HEK293 (cell line): ENCODE measurements around the gene SRSF2.

Source experiments
- CTCF ChIA-PET: fragments of 350-600 bp; formaldehyde crosslinking; extraction: SDS; loops from one replicate; lab custom pipeline; 2021; ENCODE audit warnings: antibody characterized with exemption; lab: Yijun Ruan, JAX
- POLR2A ChIA-PET: fragments of 300-600 bp; formaldehyde crosslinking; extraction: SDS; loops from one replicate; lab custom pipeline; 2020; ENCODE audit warnings: antibody characterized with exemption, inconsistent platforms; lab: Yijun Ruan, JAX
- H3K27ac ChIP-seq: fragments of 200-500 bp; sonication (Bioruptor generic); 2 replicates; pipeline ENCODE4 v1.5.1; 2014; ENCODE audit warnings: low read depth, low read length, control low read depth, inconsistent platforms; ENCODE audit errors: extremely low read depth
- H3K36me3 ChIP-seq, 2 experiments: fragments of 200-500 bp in 1 of 2; sonication (Bioruptor generic) in 1 of 2; 1 replicate in 1 of 2; 2 replicates in 1 of 2; pipeline ENCODE4 v1.5.1; 2014 to 2017; ENCODE audit warnings: inconsistent platforms in 2 of 2, low read length in 2 of 2; ENCODE audit not compliant: control insufficient read depth in 2 of 2, insufficient read depth in 1 of 2
- H3K4me1 ChIP-seq: fragments of 200-500 bp; sonication (Bioruptor generic); 2 replicates; pipeline ENCODE4 v1.5.1; 2014; ENCODE audit warnings: mild to moderate bottlenecking, low read length, inconsistent platforms; ENCODE audit not compliant: control insufficient read depth, insufficient read depth
- H3K4me3 ChIP-seq: 2 replicates; pipeline ENCODE4 v1.5.1; 2011; ENCODE audit warnings: low read depth, mild to moderate bottlenecking, control low read depth, low read length, moderate library complexity
- H3K9me3 ChIP-seq: fragments of 200-500 bp; sonication (Bioruptor generic); 2 replicates; pipeline ENCODE4 v1.5.1; 2014; ENCODE audit warnings: low read depth, low read length, inconsistent platforms; ENCODE audit not compliant: control insufficient read depth, insufficient read depth
- KLF1 ChIP-seq: fragments of 450-650 bp; formaldehyde crosslinking; IDR thresholded peaks from 2 replicates; pipeline ENCODE4 v1.5.1; 2016; ENCODE audit warnings: missing biosample characterization, missing genetic modification characterization
- KLF17 ChIP-seq: fragments of 450-650 bp; formaldehyde crosslinking; IDR thresholded peaks from 2 replicates; pipeline ENCODE4 v1.5.1; 2016; ENCODE audit warnings: missing biosample characterization, missing genetic modification characterization
- OVOL3 ChIP-seq: fragments of 450-650 bp; formaldehyde crosslinking; IDR thresholded peaks from 2 replicates; pipeline ENCODE4 v1.5.1; 2016; ENCODE audit warnings: missing biosample characterization, missing genetic modification characterization
- PRDM6 ChIP-seq: fragments of 450-650 bp; formaldehyde crosslinking; IDR thresholded peaks from 2 replicates; pipeline ENCODE4 v1.5.1; 2017; ENCODE audit warnings: missing biosample characterization, missing genetic modification characterization
- REST ChIP-seq: fragments of 450-650 bp; formaldehyde crosslinking; IDR thresholded peaks from 2 replicates; pipeline ENCODE4 v1.5.1; 2016; ENCODE audit warnings: missing biosample characterization, missing genetic modification characterization
- SCRT1 ChIP-seq: fragments of 450-650 bp; formaldehyde crosslinking; IDR thresholded peaks from 2 replicates; pipeline ENCODE4 v1.5.1; 2016; ENCODE audit warnings: missing biosample characterization, missing genetic modification characterization, borderline replicate concordance
- SCRT2 ChIP-seq: fragments of 450-650 bp; formaldehyde crosslinking; IDR thresholded peaks from 2 replicates; pipeline ENCODE4 v1.5.1; 2016; ENCODE audit warnings: missing biosample characterization, missing genetic modification characterization
- ZBTB20 ChIP-seq: fragments of 450-650 bp; formaldehyde crosslinking; IDR thresholded peaks from 2 replicates; pipeline ENCODE4 v1.5.1; 2016; ENCODE audit warnings: missing biosample characterization, missing genetic modification characterization
- ZNF169 ChIP-seq: fragments of 450-650 bp; formaldehyde crosslinking; IDR thresholded peaks from 2 replicates; pipeline ENCODE4 v1.5.1; 2016; ENCODE audit warnings: missing biosample characterization, missing genetic modification characterization
- ZNF426 ChIP-seq: fragments of 450-650 bp; formaldehyde crosslinking; IDR thresholded peaks from 2 replicates; pipeline ENCODE4 v1.5.1; 2017; ENCODE audit warnings: missing biosample characterization, missing genetic modification characterization, mild to moderate bottlenecking, inconsistent platforms, moderate library complexity
- ZNF530 ChIP-seq: fragments of 450-650 bp; formaldehyde crosslinking; IDR thresholded peaks from 2 replicates; pipeline ENCODE4 v1.5.1; 2016; ENCODE audit warnings: low read depth, missing biosample characterization, missing genetic modification characterization
- ZNF558 ChIP-seq: fragments of 450-650 bp; formaldehyde crosslinking; IDR thresholded peaks from 2 replicates; pipeline ENCODE4 v1.5.1; 2016; ENCODE audit warnings: missing biosample characterization, missing genetic modification characterization
- ZNF600 ChIP-seq: fragments of 450-650 bp; formaldehyde crosslinking; IDR thresholded peaks from 2 replicates; pipeline ENCODE4 v1.5.1; 2016; ENCODE audit warnings: missing biosample characterization, missing genetic modification characterization
- ZNF610 ChIP-seq: fragments of 450-650 bp; formaldehyde crosslinking; IDR thresholded peaks from 2 replicates; pipeline ENCODE4 v1.5.1; 2016; ENCODE audit warnings: missing biosample characterization, missing genetic modification characterization, borderline replicate concordance
- ZNF747 ChIP-seq: fragments of 450-650 bp; formaldehyde crosslinking; IDR thresholded peaks from 2 replicates; pipeline ENCODE4 v1.5.1; 2016; ENCODE audit warnings: missing biosample characterization, missing genetic modification characterization
- TF ChIP-seq, protein P1 (sequence below): fragments of 450-650 bp; formaldehyde crosslinking; IDR thresholded peaks from 2 replicates; pipeline ENCODE4 v1.5.1; 2016; ENCODE audit warnings: missing biosample characterization, missing genetic modification characterization
- TF ChIP-seq, protein P2 (sequence below): fragments of 450-650 bp; formaldehyde crosslinking; IDR thresholded peaks from 2 replicates; pipeline ENCODE4 v1.5.1; 2016; ENCODE audit warnings: missing biosample characterization, missing genetic modification characterization
- TF ChIP-seq, protein P3 (sequence below): fragments of 450-650 bp; formaldehyde crosslinking; IDR thresholded peaks from 2 replicates; pipeline ENCODE4 v1.5.1; 2016; ENCODE audit warnings: missing biosample characterization, missing genetic modification characterization, low read depth
- TF ChIP-seq, protein P4 (sequence below): fragments of 450-650 bp; formaldehyde crosslinking; IDR thresholded peaks from 2 replicates; pipeline ENCODE4 v1.5.1; 2017; ENCODE audit warnings: missing biosample characterization, missing genetic modification characterization

Gene SRSF2

GRCh38 chr17:76720941-76721340 lies 16.2 kb downstream of the SRSF2 start:
- POLR2A ChIA-PET, result interaction anchor here (0.5 to 0.7 kb wide), 2 partner anchors 13 to 23 kb away, joined by 3 read pairs; no protein-coding TSS in a partner anchor
- TF ChIP-seq ZNF747 (tag by site-specific recombination) (no peak), ZNF530 (tag by site-specific recombination) (no peak), ZNF558 (no peak), ZNF600 (tag by site-specific recombination) (0 out of 2 replicates have a peak, but pooled peaks have one; percentile 12), SCRT2 (peak; percentile 81), PRDM6 (tag by site-specific recombination) (peak; percentile 37; the same call in 1 of the 2 replicates), SCRT1 (peak; percentile 73; the same call in 1 of the 2 replicates), KLF1 (tag by site-specific recombination) (no peak), OVOL3 (tag by site-specific recombination) (no peak), ZBTB20 (tag by site-specific recombination) (no peak), ZNF426 (tag by site-specific recombination) (no peak)
- TF ChIP-seq, protein P1, sequence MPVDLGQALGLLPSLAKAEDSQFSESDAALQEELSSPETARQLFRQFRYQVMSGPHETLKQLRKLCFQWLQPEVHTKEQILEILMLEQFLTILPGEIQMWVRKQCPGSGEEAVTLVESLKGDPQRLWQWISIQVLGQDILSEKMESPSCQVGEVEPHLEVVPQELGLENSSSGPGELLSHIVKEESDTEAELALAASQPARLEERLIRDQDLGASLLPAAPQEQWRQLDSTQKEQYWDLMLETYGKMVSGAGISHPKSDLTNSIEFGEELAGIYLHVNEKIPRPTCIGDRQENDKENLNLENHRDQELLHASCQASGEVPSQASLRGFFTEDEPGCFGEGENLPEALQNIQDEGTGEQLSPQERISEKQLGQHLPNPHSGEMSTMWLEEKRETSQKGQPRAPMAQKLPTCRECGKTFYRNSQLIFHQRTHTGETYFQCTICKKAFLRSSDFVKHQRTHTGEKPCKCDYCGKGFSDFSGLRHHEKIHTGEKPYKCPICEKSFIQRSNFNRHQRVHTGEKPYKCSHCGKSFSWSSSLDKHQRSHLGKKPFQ, result no peak
- TF ChIP-seq, protein P2, sequence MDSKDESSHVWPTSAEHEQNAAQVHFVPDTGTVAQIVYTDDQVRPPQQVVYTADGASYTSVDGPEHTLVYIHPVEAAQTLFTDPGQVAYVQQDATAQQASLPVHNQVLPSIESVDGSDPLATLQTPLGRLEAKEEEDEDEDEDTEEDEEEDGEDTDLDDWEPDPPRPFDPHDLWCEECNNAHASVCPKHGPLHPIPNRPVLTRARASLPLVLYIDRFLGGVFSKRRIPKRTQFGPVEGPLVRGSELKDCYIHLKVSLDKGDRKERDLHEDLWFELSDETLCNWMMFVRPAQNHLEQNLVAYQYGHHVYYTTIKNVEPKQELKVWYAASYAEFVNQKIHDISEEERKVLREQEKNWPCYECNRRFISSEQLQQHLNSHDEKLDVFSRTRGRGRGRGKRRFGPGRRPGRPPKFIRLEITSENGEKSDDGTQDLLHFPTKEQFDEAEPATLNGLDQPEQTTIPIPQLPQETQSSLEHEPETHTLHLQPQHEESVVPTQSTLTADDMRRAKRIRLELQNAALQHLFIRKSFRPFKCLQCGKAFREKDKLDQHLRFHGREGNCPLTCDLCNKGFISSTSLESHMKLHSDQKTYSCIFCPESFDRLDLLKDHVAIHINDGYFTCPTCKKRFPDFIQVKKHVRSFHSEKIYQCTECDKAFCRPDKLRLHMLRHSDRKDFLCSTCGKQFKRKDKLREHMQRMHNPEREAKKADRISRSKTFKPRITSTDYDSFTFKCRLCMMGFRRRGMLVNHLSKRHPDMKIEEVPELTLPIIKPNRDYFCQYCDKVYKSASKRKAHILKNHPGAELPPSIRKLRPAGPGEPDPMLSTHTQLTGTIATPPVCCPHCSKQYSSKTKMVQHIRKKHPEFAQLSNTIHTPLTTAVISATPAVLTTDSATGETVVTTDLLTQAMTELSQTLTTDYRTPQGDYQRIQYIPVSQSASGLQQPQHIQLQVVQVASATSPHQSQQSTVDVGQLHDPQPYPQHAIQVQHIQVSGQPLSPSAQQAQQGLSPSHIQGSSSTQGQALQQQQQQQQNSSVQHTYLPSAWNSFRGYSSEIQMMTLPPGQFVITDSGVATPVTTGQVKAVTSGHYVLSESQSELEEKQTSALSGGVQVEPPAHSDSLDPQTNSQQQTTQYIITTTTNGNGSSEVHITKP, result no peak
- TF ChIP-seq, all 188 proteins: peak for 4
- CTCF ChIA-PET, result no interaction called here
- Histone ChIP-seq H3K9me3 (no peaks in the 10 kb centered on the region), H3K36me3 (peaks cover 71 to 88% of the 10 kb centered on the region in 2 experiments), H3K4me1 (peaks cover 15% of the 10 kb centered on the region), H3K27ac (0 out of 2 replicates have a peak overlapping the region, but pooled peaks have one; percentile 11), H3K4me3 (no peak overlapping the region)

DNA sequence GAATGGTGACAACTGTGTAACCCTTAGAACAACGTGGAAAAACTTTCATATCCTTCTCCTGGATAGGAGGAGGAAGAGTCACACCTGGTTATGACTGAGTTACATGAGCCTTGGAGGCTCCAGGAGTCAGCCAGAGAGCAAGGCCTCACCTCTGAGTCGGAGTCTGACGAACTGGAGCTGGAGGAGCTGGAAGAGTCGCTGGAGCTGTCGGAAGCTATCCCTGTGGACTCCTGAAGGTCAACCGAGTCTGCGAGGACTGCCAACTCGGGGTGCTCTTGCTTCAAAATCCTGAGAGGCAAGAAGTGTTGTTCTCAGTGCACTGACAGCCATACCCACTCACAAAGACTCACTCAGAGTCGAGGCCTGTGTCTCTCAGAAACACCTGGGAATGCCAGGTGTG lies 16.9 kb downstream of the SRSF2 start:
- Histone ChIP-seq H3K36me3 (peaks cover 73 to 95% of the 10 kb centered on the region in 2 experiments), H3K9me3 (no peaks in the 10 kb centered on the region), H3K27ac (no peak overlapping the region), H3K4me1 (peaks cover 22% of the 10 kb centered on the region), H3K4me3 (no peak overlapping the region)
- CTCF ChIA-PET, result interaction anchor here (0.6 to 9.8 kb wide), 4 partner anchors 10 to 335 kb away, joined by 3 to 175 read pairs (median 3); no protein-coding TSS in a partner anchor
- POLR2A ChIA-PET, result interaction anchor here (1.6 kb wide), 1 partner anchor 9 kb away, joined by 4 read pairs; the partner anchor contains the start of gene MXRA7
- TF ChIP-seq ZNF610 (tag by site-specific recombination) (no peak), ZNF169 (tag by site-specific recombination) (no peak), KLF17 (tag by site-specific recombination) (no peak), REST (no peak)
- TF ChIP-seq, protein P3, sequence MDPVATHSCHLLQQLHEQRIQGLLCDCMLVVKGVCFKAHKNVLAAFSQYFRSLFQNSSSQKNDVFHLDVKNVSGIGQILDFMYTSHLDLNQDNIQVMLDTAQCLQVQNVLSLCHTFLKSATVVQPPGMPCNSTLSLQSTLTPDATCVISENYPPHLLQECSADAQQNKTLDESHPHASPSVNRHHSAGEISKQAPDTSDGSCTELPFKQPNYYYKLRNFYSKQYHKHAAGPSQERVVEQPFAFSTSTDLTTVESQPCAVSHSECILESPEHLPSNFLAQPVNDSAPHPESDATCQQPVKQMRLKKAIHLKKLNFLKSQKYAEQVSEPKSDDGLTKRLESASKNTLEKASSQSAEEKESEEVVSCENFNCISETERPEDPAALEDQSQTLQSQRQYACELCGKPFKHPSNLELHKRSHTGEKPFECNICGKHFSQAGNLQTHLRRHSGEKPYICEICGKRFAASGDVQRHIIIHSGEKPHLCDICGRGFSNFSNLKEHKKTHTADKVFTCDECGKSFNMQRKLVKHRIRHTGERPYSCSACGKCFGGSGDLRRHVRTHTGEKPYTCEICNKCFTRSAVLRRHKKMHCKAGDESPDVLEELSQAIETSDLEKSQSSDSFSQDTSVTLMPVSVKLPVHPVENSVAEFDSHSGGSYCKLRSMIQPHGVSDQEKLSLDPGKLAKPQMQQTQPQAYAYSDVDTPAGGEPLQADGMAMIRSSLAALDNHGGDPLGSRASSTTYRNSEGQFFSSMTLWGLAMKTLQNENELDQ, result no peak
- TF ChIP-seq, protein P4, sequence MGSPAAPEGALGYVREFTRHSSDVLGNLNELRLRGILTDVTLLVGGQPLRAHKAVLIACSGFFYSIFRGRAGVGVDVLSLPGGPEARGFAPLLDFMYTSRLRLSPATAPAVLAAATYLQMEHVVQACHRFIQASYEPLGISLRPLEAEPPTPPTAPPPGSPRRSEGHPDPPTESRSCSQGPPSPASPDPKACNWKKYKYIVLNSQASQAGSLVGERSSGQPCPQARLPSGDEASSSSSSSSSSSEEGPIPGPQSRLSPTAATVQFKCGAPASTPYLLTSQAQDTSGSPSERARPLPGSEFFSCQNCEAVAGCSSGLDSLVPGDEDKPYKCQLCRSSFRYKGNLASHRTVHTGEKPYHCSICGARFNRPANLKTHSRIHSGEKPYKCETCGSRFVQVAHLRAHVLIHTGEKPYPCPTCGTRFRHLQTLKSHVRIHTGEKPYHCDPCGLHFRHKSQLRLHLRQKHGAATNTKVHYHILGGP (tag by site-specific recombination), result no peak
